Inflammatory macrophage (primary cell): ENCODE measurements around the gene GRHL3.

Experiments used
- DNase-seq, 2 donors: peaks; one replicate each; pipeline ENCODE4 v3.0.0-alpha.2; 2020 to 2022

GRHL3 gene

GRCh38 chr1:24293392-24294227, 25.5 kb upstream of the GRHL3 start:
- DNase-seq: no peak

- DNase-seq: peak; percentile 42 to 45
Measured at GRCh38 chr1:24294228-24294672, 24.9 kb upstream of the GRHL3 start.

GRCh38 chr1:24294716-24295371, 24.3 kb upstream of the GRHL3 start:
- peak; percentile 45 to 55 for DNase-seq

GRCh38 chr1:24295535-24295934, 23.6 kb upstream of the GRHL3 start:
- no peak for DNase-seq

GRCh38 chr1:24297187-24297851, 21.8 kb upstream of the GRHL3 start:
- DNase-seq: no peak

- no peak for DNase-seq
Measured at GRCh38 chr1:24297852-24298232, 21.3 kb upstream of the GRHL3 start.

- DNase-seq: no peak
Measured at GRCh38 chr1:24298606-24299005, 20.6 kb upstream of the GRHL3 start.

GRCh38 chr1:24299901-24300300, 19.3 kb upstream of the GRHL3 start:
- no peak for DNase-seq

GRCh38 chr1:24300971-24301784, 18.0 kb upstream of the GRHL3 start:
- no peak for DNase-seq

GRCh38 chr1:24301785-24302175, 17.4 kb upstream of the GRHL3 start:
- no peak for DNase-seq

GRCh38 chr1:24302209-24302611, 16.9 kb upstream of the GRHL3 start:
- no peak for DNase-seq

GRCh38 chr1:24303600-24303999, 15.6 kb upstream of the GRHL3 start:
- no peak for DNase-seq

- no peak for DNase-seq
Measured at GRCh38 chr1:24304763-24305162, 14.4 kb upstream of the GRHL3 start.

- DNase-seq: no peak
Measured at GRCh38 chr1:24308365-24309015, 10.7 kb upstream of the GRHL3 start.

GRCh38 chr1:24309762-24310485, 9.2 kb upstream of the GRHL3 start:
- no peak for DNase-seq

GRCh38 chr1:24311234-24311633, 7.9 kb upstream of the GRHL3 start:
- DNase-seq: no peak

- DNase-seq: no peak
Measured at GRCh38 chr1:24311741-24312140, 7.4 kb upstream of the GRHL3 start.

- no peak for DNase-seq
Measured at GRCh38 chr1:24315391-24315790, 3.8 kb upstream of the GRHL3 start.

GRCh38 chr1:24316645-24317044, 2.5 kb upstream of the GRHL3 start:
- peak in 1 of 2 donors; percentile 36 for DNase-seq

GRCh38 chr1:24317081-24317480, 2.1 kb upstream of the GRHL3 start:
- no peak for DNase-seq

- DNase-seq: no peak
Measured at GRCh38 chr1:24317956-24318614, 1.1 kb upstream of the GRHL3 start.
